GM18505 (cell line): Measurements from ENCODE around the gene CXCL3.

Experiments
- ATAC-seq: cut with Tn5 transposase; IDR thresholded peaks from one replicate; pipeline ENCODE4 v1.9.1; 2021; ENCODE audit not compliant: unreplicated experiment
- POLR2A ChIP-seq: IDR thresholded peaks from 4 replicates; pipeline ENCODE4 v1.6.1; 2011; ENCODE audit warnings: borderline replicate concordance; ENCODE audit not compliant: insufficient read depth, insufficient read length; ENCODE audit errors: extremely low read depth

Gene CXCL3

GRCh38 chr4:73989928-73990327, 48.6 kb downstream of the CXCL3 start:
- no peak for ATAC-seq
- TF ChIP-seq POLR2A = no peak

- no peak for ATAC-seq
- TF ChIP-seq POLR2A = no peak
Observed at GRCh38 chr4:73989031-73989430, 49.5 kb downstream of the CXCL3 start.

- ATAC-seq = no peak
Observed at GRCh38 chr4:73988061-73988460, 50.4 kb downstream of the CXCL3 start, which contains the start of gene PPBP. PPBP (minus strand) TSS chr4:73988190; CDS start chr4:73988103, 87 bp downstream.

More at GRCh38 chr4:73988061-73988460, 50.4 kb downstream of the CXCL3 start, which contains the start of gene PPBP:
- TF ChIP-seq POLR2A = no peak
